ENCODE results near the gene IGHMBP2. TPM values are rescaled to one million over a fixed set of nuclear protein-coding genes. Genes with fewer than 3 reads are reported as not detected.

IGHMBP2 gene
- total and polyA plus RNA-seq, 7 donors, result 12.1 to 19.0 (median 13.6) TPM

DNA sequence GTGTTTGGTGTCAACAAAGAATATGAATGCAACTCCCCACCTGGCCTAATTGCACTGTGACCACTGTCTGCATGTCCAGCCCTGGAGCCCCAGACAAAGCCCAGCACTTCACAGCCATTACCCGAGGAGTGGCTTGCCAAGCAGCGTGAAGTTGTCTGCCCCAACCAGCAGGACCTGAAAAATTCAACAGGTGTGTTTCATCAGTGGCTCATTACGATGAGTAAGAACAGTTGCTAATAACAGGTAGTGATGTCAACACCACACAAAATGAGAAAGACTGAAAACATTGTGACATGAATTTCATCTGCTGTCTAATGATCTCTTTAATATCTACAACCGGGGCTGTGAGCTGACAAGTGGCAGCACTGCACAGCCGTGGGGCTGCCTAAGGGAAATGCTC lies 10.4 kb upstream of the IGHMBP2 start:
- no peaks in the 10 kb centered on the region for H3K9me3 ChIP-seq
- H3K27ac ChIP-seq, result no peak overlapping the region
- intact Hi-C loops (cut with DNase I), result no loop called here
- DNase-seq (no peak), ATAC-seq (no peak)
- 78 to 80% (median 78%) methylated on average over 5 of the region's 5 CpGs for WGBS, 3 donors
- H3K4me1 ChIP-seq, result peaks cover 14% of the 10 kb centered on the region
- no peak overlapping the region for H3K4me3 ChIP-seq
- H3K36me3 ChIP-seq (ENCODE audit: insufficient read depth in 1 of 2, low read depth in 1 of 2), result peaks cover 2 to 69% of the 10 kb centered on the region in 2 donors
- TF ChIP-seq, protein P1, sequence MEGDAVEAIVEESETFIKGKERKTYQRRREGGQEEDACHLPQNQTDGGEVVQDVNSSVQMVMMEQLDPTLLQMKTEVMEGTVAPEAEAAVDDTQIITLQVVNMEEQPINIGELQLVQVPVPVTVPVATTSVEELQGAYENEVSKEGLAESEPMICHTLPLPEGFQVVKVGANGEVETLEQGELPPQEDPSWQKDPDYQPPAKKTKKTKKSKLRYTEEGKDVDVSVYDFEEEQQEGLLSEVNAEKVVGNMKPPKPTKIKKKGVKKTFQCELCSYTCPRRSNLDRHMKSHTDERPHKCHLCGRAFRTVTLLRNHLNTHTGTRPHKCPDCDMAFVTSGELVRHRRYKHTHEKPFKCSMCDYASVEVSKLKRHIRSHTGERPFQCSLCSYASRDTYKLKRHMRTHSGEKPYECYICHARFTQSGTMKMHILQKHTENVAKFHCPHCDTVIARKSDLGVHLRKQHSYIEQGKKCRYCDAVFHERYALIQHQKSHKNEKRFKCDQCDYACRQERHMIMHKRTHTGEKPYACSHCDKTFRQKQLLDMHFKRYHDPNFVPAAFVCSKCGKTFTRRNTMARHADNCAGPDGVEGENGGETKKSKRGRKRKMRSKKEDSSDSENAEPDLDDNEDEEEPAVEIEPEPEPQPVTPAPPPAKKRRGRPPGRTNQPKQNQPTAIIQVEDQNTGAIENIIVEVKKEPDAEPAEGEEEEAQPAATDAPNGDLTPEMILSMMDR (IDR thresholded peaks at IDR 0.05), result no peak
- H3K27me3 ChIP-seq (ENCODE audit: insufficient read depth in 3 of 3, low read length in 2 of 3), result no peaks in the 10 kb centered on the region

DNA sequence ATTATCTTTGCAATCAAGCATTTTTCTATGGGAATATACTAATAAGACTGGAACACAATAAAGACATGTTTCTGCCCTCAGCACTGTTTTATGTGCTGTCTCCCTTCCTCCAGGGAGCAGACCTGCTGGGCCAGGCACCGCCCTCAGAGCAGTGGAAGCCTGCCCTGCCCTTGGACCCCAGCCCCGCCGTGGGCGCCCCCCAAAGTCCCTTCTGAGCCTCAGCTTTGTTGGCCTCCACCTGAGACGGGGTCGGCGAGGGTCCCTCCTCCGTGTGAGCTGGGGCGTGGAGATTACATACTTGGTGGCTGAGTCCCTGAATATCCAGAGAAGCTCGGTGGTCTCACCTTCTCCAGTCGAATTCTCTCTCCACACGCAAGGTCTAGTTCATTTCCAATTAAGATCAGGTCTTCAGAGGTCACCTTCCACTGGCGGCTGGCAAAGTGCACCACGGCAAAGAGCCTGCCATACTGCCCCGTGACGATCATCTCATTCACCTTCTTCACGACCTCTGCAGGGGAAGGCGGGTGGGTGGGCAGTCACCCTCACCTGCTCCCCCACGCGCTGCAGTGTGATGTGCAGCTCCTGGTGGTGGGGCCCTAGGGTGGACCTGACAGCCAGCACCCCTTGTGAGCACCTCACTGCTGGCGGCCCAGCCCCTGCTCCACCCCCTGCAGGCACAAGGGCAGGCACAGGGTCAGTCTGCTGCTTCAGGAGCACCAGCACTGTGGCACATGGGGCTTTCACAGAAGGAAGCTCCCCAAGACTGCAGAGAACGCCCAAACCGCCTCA lies 7.3 kb upstream of the IGHMBP2 start:
- TF ChIP-seq, protein P1 (IDR thresholded peaks at IDR 0.05), result no peak
- WGBS, 3 donors, result 89 to 92% (median 91%) methylated on average over 23 of the region's 23 CpGs
- H3K4me1 ChIP-seq, result peaks cover 5% of the 10 kb centered on the region
- intact Hi-C loops (cut with DNase I), result no loop called here
- DNase-seq, result no peak
- peaks cover 2 to 94% of the 10 kb centered on the region in 2 donors for H3K36me3 ChIP-seq (ENCODE audit: insufficient read depth in 1 of 2, low read depth in 1 of 2)
- H3K27me3 ChIP-seq (ENCODE audit: insufficient read depth in 3 of 3, low read length in 2 of 3), result no peaks in the 10 kb centered on the region
- ATAC-seq, result no peak
- no peaks in the 10 kb centered on the region for H3K9me3 ChIP-seq
- H3K27ac ChIP-seq, result no peak overlapping the region
- no peak overlapping the region for H3K4me3 ChIP-seq

DNA sequence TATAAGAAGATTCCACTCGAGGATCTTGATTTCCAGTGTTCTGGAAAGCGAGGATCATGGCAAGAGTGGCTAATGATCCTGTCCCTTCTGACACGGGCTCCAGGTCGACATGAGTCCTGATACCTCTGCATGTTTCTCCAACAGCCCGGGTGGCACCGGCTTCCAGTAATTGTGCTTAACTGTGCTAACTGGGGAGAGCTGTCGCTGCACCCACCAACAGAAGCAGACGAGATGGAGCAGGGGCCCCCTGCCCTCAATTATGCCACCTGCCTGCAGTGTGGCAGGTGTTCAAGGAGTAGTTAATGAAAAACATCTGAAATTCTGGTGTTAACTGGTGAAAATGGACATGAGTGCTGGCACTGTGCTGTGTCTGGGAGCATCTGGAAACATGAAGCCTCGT lies 6.2 kb upstream of the IGHMBP2 start:
- Histone ChIP-seq H3K9me3 (no peaks in the 10 kb centered on the region), H3K27me3 (ENCODE audit: insufficient read depth in 3 of 3, low read length in 2 of 3) (no peaks in the 10 kb centered on the region), H3K36me3 (ENCODE audit: insufficient read depth in 1 of 2, low read depth in 1 of 2) (peaks cover 2 to 89% of the 10 kb centered on the region in 2 donors), H3K4me3 (no peak overlapping the region), H3K4me1 (peaks cover 5% of the 10 kb centered on the region), H3K27ac (no peak overlapping the region)
- ATAC-seq, result no peak
- 84 to 88% (median 85%) methylated on average over 9 of the region's 9 CpGs for WGBS, 3 donors
- TF ChIP-seq, protein P1 (IDR thresholded peaks at IDR 0.05), result no peak
- DNase-seq, result no peak
- intact Hi-C loops (cut with DNase I), result no loop called here

DNA sequence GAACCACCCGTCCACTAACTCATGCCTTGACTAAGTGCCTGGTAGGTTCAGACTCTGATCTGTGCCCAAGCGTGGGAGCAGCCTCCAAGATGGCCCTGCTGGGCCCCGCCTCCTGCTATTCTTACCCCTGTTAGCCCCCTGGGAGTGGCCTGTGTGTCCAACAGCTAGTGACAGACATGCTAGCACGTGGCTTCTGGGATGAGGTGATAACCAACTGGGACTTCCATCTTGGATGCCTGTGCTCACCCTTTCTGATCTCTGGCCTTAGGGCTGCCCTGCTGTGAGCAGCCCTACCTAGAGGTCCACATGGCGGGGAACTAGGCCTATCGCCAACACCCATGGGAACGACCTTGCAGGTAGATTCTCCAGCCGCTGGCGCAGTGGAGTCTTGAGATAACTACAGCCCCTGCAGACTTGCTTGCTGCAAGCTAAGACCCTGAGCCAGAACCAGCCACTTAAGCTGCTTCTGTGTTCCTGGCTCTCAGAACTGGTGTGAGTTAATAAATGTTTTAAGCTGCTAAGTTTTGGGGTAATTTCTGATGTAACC lies 2.8 kb upstream of the IGHMBP2 start:
- Histone ChIP-seq H3K4me1 (peaks cover 26% of the 10 kb centered on the region), H3K4me3 (no peak overlapping the region), H3K36me3 (ENCODE audit: insufficient read depth in 1 of 2, low read depth in 1 of 2) (peaks cover 0 to 55% of the 10 kb centered on the region in 2 donors), H3K9me3 (no peaks in the 10 kb centered on the region), H3K27me3 (ENCODE audit: insufficient read depth in 3 of 3, low read length in 2 of 3) (no peaks in the 10 kb centered on the region), H3K27ac (no peak overlapping the region)
- intact Hi-C loops (cut with DNase I), result loop anchor here in 1 of 2 donors (5.0 to 10.0 kb wide), 2 partner anchors 144 to 186 kb away; partner anchors contain the start of gene TPCN2
- no peak for ATAC-seq
- DNase-seq, result no peak
- TF ChIP-seq, protein P1 (IDR thresholded peaks at IDR 0.05), result no peak
- WGBS, 3 donors, result 81 to 83% (median 82%) methylated on average over 9 of the region's 9 CpGs
